AG08395 (cell line): ENCODE measurements around the gene PTGER1.

Source experiments
- DNase-seq: peaks from one replicate; pipeline ENCODE4 v3.0.0; 2012; ENCODE audit warnings: mixed read lengths, low spot score

Gene PTGER1

DNA sequence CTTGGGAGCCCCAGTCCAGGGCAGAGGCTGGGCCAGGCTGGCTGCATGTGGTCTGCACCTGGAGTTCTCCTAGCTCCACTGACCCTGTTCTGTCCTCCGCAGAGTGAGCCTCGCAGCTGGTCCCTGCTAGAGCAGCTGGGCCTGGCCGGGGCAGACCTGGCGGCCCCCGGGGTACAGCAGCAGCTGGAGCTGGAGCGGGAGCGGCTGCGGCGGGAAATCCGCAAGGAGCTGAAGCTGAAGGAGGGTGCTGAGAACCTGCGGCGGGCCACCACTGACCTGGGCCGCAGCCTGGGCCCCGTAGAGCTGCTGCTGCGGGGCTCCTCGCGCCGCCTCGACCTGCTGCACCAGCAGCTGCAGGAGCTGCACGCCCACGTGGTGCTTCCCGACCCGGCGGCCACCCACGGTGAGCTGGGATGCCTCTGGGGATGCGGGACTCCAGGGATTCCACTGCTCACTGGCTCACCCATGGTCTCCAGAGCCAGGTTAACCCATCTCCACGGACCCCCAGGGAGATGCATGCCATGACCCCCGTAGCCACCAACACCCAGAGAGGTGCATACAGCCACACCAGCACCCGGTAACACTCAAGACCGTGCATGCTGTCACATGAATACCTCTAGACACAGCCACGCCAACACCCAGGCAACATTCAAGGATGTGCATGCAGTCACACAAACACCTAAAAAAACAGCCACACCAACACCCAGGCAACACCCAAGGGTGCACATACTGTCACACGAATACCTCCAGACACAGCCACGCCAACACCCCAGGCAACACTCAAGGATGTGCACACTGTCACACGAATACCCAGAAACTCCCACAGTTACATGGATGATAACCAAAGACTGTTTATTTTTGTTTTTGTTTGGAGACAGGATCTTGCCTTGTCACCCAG, 33.9 kb downstream of the PTGER1 start:
- no peak for DNase-seq

DNA sequence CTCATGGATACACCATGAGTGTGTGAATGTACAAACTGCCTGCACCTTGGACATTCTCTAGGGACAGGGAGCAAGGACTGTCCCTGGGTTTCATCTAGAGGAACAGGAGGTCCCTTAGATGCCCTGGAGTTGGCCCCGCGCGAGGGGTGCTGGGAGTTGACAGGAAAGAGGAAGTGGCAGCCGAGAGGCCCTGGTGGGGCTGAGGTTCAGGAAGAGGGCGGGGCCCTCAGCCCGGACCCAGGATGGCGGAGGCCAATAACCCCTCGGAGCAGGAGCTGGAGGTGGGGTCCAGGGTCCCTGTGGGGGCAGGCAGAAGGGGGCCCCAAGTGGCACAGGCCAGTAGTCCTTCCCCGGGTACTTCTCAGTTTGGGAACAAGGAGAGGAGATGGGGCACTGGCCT, 35.1 kb downstream of the PTGER1 start:
- DNase-seq = no peak

DNA sequence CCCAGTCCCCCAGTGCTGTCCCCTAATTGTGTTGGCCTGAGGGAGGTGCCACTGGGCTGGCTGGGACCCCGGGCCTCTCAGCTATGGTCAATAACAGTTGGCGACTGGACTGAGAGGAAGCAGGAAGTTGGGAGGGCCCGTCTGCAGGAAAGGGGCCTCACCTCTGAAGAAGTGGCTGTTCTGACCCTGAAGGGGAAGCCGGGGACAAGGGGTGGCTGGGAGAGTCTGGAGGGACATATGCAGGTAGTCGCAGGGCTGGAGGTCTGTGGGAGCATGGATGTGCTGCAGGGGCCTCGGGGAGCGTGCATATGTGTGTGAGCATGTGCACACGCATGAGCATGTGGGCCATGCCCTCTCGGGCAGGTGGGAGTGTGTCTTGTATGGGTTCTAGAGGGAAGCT, 36.1 kb downstream of the PTGER1 start:
- no peak for DNase-seq

GRCh38 chr19:14437578-14438140, 37.5 kb downstream of the PTGER1 start:
- no peak for DNase-seq

DNA sequence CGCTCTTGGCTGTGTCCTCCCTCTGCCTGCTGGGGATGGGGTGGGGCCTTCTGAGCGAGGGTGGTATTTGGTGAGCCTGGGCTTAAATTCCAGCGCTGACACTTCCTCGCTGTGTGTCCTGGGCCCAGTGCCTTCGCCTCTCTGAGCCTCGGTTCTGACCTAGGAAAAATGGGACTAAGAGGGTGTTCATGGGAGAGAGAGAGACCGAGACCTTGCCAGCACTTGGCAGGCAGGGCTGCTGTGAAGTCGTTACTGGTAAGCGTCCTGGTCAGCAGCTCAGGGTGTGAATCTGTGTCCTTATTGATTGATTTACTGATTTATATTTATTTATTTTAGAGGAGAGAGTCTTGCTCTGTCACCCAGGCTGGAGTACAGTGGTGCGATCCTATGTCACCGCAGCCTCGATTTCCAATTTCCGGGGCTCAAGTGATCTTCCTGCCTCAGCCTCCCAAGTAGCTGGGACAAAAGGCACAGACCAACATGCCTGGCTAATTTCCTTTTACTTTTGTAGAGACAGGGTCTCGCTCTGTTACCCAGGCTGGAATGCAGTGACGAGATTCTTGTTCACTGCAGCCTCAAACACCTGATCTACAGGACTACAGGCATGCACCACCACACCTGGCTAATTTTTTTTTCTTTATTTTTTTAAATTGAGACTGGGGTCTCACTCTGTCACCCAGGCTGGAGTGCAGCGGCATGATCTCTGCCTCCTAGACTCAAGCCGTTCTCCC, 39.7 kb downstream of the PTGER1 start:
- no peak for DNase-seq

GRCh38 chr19:14434543-14435319, 40.4 kb downstream of the PTGER1 start:
- DNase-seq = peak; percentile 81

- no peak for DNase-seq
Observed at GRCh38 chr19:14433554-14434501, 41.3 kb downstream of the PTGER1 start.

GRCh38 chr19:14432791-14433553, 42.2 kb downstream of the PTGER1 start, which contains the start of gene PKN1:
Gene PKN1, plus strand, starts transcription at chr19:14433306. Its CDS starts 216 bp downstream, at chr19:14433522.
- DNase-seq = peak; percentile 80

DNA sequence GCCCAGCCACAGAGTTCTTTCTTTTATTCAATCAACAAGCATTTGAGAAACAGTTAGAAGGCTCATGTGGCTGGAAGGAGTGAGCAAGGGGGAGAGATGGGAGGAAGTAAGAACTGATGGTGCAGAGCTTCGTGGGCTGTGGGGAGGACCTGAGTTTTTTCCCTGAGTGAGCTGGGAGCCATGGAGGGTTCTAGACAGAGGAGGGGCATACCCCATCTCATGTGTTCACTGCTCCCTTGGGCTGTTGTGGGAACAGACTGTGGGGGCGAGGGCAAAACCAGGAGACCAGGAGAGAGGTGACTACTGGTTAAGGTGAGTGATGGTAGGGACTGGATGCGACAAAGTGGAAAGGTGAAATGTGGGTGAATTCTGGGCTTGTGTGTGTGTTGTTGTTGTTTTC, 44.4 kb downstream of the PTGER1 start:
- no peak for DNase-seq

GRCh38 chr19:14428882-14429416, 46.2 kb downstream of the PTGER1 start:
- DNase-seq = no peak

GRCh38 chr19:14427461-14427860, 47.7 kb downstream of the PTGER1 start:
- DNase-seq = no peak

GRCh38 chr19:14425696-14426138, 49.4 kb downstream of the PTGER1 start:
- DNase-seq = peak; percentile 37
